Measurements from ENCODE around the gene SLC13A2.

GRCh38 chr17:28484296-28484695, 10.9 kb downstream of the SLC13A2 start:
- TF ChIP-seq CTCF (IDR thresholded peaks at IDR 0.05) (no peak), POLR2A (IDR thresholded peaks at IDR 0.05) (no peak)

Measured in uterus (tissue), 2 donors.